NCI-H526 (cell line): ENCODE measurements around the gene H6PD.

Experiments
- DNase-seq, 2 experiments: peaks; one replicate each; lab custom pipeline; 2025; lab: John Stamatoyannopoulos, UW

H6PD gene

GRCh38 chr1:9316512-9316911 is 81.9 kb downstream of the H6PD start:
- no peak for DNase-seq

GRCh38 chr1:9317072-9317471 is 82.5 kb downstream of the H6PD start:
- no peak for DNase-seq

- DNase-seq: no peak
Observed at GRCh38 chr1:9317591-9318417, 83.2 kb downstream of the H6PD start.

- no peak for DNase-seq
Observed at GRCh38 chr1:9319208-9319788, 84.7 kb downstream of the H6PD start.

GRCh38 chr1:9319789-9320519 is 85.4 kb downstream of the H6PD start:
- no peak for DNase-seq
